ENCODE measurements around the gene ANKUB1.

ANKUB1 gene

DNA sequence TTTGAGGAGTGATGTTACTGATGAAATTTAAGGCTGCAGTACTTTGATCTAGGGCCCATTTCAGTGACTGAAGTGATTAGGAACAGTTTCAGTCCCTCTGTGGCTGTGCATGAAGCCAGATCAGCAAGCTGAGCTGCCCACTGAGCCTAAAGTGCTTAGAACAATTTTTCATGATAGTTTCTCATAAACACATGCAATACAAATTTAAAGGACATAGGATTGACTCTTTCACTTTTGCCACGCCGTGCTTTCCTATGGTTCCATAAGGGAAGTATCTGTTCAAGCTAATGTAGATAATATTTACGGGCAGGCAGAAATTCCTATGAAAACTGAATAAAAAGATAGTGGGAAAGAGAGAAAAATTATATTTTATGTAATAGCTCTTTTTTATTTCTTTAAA, 10.6 kb downstream of the ANKUB1 start:
- Histone ChIP-seq H3K36me3 (no peaks in the 10 kb centered on the region), H3K27me3 (no peaks in the 10 kb centered on the region), H3K4me3 (no peak overlapping the region; a peak in 1 of 20 replicates), H4K20me1 (no peaks in the 10 kb centered on the region), H3K9me3 (replicated peaks in 1 of 11) (0 out of 22 replicates have a peak, but pooled peaks cover 0 to 4% (median 0%) of the 10 kb centered on the region in 11 experiments), H3K4me2 (peak overlapping the region; percentile 28 to 91 (median 67); a peak in 18 of 22 replicates), H3K9ac (peak overlapping the region in 3 of 11 experiments; percentile 36 to 54 (median 45); a peak in 4 of 22 replicates), H3K4me1 (peaks cover 7 to 52% (median 22%) of the 10 kb centered on the region in 10 experiments; a peak in 19 of 20 replicates), H3K27ac (peak overlapping the region in 7 of 11 experiments; percentile 41 to 87 (median 67); a peak in 12 of 22 replicates)
- no peak for TF ChIP-seq Cebpa-rat (IDR thresholded peaks at IDR 0.05)

DNA sequence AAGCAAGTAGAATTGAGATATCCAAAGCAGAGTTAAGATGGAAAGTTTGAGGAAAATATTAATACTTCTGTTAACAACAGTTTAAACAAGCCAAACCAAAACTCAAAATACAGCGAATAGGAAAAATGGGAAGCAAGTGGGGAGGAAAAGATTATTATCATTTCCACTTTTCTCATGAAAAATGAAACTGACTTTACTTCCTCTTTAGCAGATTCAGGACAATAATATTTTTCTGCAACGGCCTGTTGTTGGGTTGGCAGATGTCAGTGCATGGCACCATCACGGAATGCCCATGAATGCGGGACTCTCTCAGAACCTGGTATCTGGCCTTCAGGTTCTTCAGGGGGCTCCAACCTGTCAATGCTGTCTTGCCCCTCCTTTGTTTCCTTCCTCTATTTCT, 11.1 kb downstream of the ANKUB1 start:
- peak overlapping the region in 3 of 11 experiments; percentile 54 to 66 (median 54); a peak in 3 of 22 replicates for H3K9ac ChIP-seq
- peak overlapping the region; percentile 28 to 91 (median 67); a peak in 20 of 22 replicates for H3K4me2 ChIP-seq
- H3K27ac ChIP-seq: peak overlapping the region in 8 of 11 experiments; percentile 23 to 87 (median 64); a peak in 13 of 22 replicates

DNA sequence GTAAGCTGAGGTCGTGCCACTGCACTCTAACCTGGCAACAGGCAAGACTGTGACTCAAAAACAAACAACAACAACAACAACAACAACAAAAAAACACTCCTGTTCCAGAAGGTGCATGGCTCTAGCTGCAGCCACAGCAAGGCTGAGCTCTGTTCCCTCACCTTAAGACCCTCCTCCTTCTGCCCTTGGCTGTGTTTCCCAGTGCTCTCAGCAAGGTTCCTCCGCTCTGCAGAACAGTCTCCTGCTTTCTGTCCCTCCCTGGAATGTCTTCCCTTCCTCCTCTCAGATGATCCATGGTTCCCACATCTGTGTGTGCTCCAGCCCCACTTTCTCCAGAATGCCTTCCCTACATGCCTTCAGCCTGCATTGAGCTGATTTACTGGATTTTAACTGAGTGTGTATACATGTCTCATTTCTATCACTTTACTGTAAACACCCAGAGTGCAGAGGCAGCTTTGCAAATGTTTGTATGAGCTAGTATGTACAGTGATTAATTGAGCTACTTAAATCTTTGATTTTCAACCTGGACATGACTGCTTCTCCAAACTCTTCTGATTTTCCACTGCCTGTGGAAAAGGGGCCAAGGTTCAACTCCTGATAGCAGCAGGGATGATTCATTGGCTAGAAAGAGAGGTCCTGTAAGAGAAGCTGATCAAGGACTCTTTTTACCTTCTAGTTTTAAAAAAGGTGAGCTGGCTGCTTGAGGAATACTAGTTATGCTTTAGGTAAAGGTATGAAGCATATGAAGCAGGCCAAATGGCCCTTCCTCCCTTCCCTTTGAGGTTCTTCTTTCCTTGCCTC, 14.7 kb downstream of the ANKUB1 start:
- Histone ChIP-seq H3K9ac (no peak overlapping the region), H3K27ac (no peak overlapping the region), H3K4me3 (no peak overlapping the region), H4K20me1 (no peaks in the 10 kb centered on the region), H3K4me2 (no peak overlapping the region), H3K4me1 (peaks cover 7 to 31% (median 14%) of the 10 kb centered on the region in 10 experiments; a peak in 19 of 20 replicates), H3K36me3 (no peaks in the 10 kb centered on the region), H3K27me3 (no peaks in the 10 kb centered on the region), H3K9me3 (replicated peaks in 1 of 11) (no peaks in the 10 kb centered on the region)
- TF ChIP-seq Cebpa-rat (IDR thresholded peaks at IDR 0.05): no peak

More for the DNA sequence above, 11.1 kb downstream of the ANKUB1 start:
- TF ChIP-seq Cebpa-rat (IDR thresholded peaks at IDR 0.05): no peak
- Histone ChIP-seq H4K20me1 (no peaks in the 10 kb centered on the region), H3K36me3 (no peaks in the 10 kb centered on the region), H3K4me1 (peaks cover 7 to 52% (median 22%) of the 10 kb centered on the region in 10 experiments; a peak in 19 of 20 replicates), H3K9me3 (replicated peaks in 1 of 11) (0 out of 22 replicates have a peak, but pooled peaks cover 0 to 4% (median 0%) of the 10 kb centered on the region in 11 experiments), H3K4me3 (no peak overlapping the region; a peak in 1 of 20 replicates), H3K27me3 (no peaks in the 10 kb centered on the region)

DNA sequence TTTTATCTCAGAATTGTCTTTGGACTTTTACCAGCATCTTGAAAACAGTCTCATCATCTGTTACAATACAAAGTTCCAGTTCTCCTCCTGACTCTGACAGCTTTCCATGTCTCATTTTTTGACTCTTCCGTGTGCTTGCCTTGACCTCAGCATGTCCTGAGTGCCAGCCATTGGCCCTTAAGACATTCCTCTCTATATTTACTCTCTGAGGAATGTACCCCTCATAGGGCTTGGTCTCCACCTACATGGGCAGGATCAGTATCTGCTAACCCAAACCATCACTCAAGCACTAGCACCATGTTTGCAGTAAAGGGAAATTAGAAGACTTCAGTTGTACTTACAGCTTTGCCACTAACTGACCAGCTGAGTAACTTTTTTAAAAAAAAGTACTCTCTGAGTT, 16.2 kb downstream of the ANKUB1 start:
- H3K9ac ChIP-seq: no peak overlapping the region
- TF ChIP-seq Cebpa-rat (IDR thresholded peaks at IDR 0.05): no peak
- H4K20me1 ChIP-seq: no peaks in the 10 kb centered on the region
- H3K27ac ChIP-seq: no peak overlapping the region
- H3K4me2 ChIP-seq: no peak overlapping the region
- H3K27me3 ChIP-seq: no peaks in the 10 kb centered on the region
- H3K4me3 ChIP-seq: no peak overlapping the region
- peaks cover 1 to 17% (median 7%) of the 10 kb centered on the region in 10 experiments; a peak in 18 of 20 replicates for H3K4me1 ChIP-seq
- H3K36me3 ChIP-seq: no peaks in the 10 kb centered on the region
- H3K9me3 ChIP-seq (replicated peaks in 1 of 11): no peaks in the 10 kb centered on the region

DNA sequence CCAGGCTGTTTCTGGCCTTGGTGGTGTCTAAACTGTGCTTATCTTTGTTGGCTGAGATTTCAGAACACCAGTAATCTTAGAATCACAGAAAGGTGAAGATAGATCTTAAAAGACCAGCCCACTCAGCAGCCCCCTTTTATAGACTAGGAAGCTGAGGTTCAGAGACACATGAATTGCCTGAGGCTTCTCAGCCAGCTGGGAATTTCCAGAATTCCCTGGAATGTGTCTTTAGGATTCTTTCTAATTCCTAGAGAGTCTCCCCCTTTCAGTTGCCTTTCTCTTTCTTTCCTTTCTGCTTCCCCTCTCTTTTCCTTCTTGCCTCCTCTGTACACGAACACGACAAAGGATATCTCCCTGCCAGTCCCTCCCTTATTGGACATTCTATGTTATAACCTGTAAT, 19.5 kb downstream of the ANKUB1 start:
- no peaks in the 10 kb centered on the region for H3K36me3 ChIP-seq
- no peaks in the 10 kb centered on the region for H4K20me1 ChIP-seq
- H3K9me3 ChIP-seq (replicated peaks in 1 of 11): no peaks in the 10 kb centered on the region
- no peak overlapping the region for H3K4me3 ChIP-seq
- H3K27me3 ChIP-seq: no peaks in the 10 kb centered on the region
- no peak overlapping the region for H3K27ac ChIP-seq
- H3K4me1 ChIP-seq: no peaks in the 10 kb centered on the region
- H3K4me2 ChIP-seq: no peak overlapping the region
- H3K9ac ChIP-seq: no peak overlapping the region
- no peak for TF ChIP-seq Cebpa-rat (IDR thresholded peaks at IDR 0.05)

DNA sequence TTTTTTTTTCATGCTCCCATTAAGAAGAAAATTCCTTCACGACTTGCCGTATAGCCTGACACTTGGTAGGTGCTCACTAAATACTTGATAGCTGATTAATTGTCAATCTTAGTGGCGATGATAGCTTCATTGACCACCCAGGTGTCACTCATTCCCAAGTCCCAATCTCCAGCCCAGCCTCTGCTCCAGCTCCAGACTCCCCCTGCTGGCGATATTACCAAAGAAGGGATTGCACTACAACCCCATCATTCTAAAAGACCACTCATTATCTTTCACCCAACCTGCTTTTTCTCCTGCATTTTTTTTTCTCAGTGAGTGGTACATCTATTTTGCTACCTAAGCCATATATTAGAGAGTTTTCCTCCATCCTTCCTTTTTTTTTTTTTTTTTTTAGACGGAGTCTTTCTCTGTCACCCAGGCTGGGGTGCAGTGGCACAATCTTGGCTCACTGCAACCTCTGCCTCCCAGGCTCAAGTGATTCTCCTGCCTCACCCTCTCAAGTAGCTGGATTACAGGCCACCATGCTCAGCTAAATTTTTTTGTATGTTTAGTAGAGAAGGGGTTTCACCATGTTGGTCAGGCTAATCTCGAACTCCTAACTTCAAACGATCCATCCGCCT, 20.6 kb downstream of the ANKUB1 start:
- Histone ChIP-seq H3K4me3 (no peak overlapping the region), H3K36me3 (no peaks in the 10 kb centered on the region), H3K27ac (no peak overlapping the region), H3K9ac (no peak overlapping the region), H3K4me1 (no peaks in the 10 kb centered on the region), H3K4me2 (no peak overlapping the region), H3K9me3 (replicated peaks in 1 of 11) (no peaks in the 10 kb centered on the region), H3K27me3 (no peaks in the 10 kb centered on the region), H4K20me1 (no peaks in the 10 kb centered on the region)
- no peak for TF ChIP-seq Cebpa-rat (IDR thresholded peaks at IDR 0.05)

DNA sequence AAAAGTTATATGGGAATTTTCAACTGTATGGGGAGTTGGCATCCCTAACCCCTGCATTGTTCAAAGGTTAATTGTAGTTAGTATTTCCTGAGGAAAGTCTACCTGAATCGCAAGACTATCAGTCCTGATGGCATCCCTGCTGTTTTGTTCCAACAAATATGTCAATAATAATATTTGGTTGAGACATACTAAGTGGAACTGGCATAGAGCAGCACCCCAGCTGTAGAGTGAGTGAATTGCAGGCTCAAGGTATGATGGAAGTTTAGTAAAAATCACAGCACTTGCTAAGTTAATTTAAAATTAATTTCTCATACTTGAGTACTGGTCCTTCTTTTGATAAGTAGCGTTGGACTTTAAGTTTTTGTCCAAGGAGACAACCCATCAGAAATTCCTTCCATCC, 22.1 kb downstream of the ANKUB1 start:
- H3K9ac ChIP-seq: no peak overlapping the region
- no peaks in the 10 kb centered on the region for H3K27me3 ChIP-seq
- H3K4me3 ChIP-seq: no peak overlapping the region
- no peak overlapping the region for H3K27ac ChIP-seq
- 0 out of 20 replicates have a peak, but pooled peaks cover 0 to 6% (median 0%) of the 10 kb centered on the region in 10 experiments for H3K4me1 ChIP-seq
- H3K36me3 ChIP-seq: no peaks in the 10 kb centered on the region
- H4K20me1 ChIP-seq: no peaks in the 10 kb centered on the region
- H3K4me2 ChIP-seq: no peak overlapping the region
- no peak for TF ChIP-seq Cebpa-rat (IDR thresholded peaks at IDR 0.05)
- no peaks in the 10 kb centered on the region for H3K9me3 ChIP-seq (replicated peaks in 1 of 11)

DNA sequence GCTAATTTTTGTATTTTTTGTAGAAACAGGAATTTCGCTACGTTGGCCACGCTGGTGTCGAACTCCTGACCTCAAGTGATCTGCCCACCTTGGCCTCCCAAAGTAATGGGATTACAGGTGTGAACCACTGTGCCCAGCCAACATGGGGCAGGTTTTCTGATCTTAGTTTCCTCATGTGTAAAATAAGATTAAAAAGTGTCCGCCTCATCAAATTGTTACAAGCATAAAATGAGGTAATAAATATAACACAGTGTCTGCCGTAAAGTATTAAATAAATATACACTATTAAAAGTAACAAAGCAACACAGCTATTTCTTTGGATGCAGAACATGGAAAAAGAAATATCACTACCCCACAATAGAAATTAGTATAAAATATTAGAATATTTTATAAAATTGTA, 23.6 kb downstream of the ANKUB1 start:
- Histone ChIP-seq H3K9ac (no peak overlapping the region), H3K4me2 (no peak overlapping the region), H3K27me3 (no peaks in the 10 kb centered on the region), H3K27ac (no peak overlapping the region), H3K4me3 (no peak overlapping the region), H3K4me1 (0 out of 20 replicates have a peak, but pooled peaks cover 0 to 6% (median 0%) of the 10 kb centered on the region in 10 experiments), H3K9me3 (replicated peaks in 1 of 11) (no peaks in the 10 kb centered on the region), H4K20me1 (no peaks in the 10 kb centered on the region), H3K36me3 (no peaks in the 10 kb centered on the region)
- TF ChIP-seq Cebpa-rat (IDR thresholded peaks at IDR 0.05): no peak

DNA sequence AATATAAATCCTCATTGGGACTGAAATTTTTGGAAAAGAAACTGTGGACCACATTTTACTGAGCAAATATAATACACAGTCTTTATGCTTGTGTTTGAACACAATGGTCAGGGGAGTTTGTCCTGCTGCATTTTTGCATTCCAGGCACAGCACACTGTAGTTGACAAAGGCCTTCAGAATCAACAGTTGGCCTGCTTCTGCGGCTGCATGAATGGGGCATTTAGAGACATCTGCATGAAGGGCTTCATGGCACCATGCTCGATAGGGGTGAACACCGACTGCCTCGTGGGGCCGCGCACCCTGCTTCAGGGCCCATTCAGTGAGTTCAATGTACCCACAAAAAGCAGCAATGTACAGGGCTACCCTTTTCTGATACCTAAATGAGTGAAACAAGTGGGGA, 24.6 kb downstream of the ANKUB1 start:
- no peaks in the 10 kb centered on the region for H3K27me3 ChIP-seq
- H3K9ac ChIP-seq: no peak overlapping the region
- H3K4me1 ChIP-seq: 0 out of 20 replicates have a peak, but pooled peaks cover 0 to 6% (median 0%) of the 10 kb centered on the region in 10 experiments
- H3K36me3 ChIP-seq: no peaks in the 10 kb centered on the region
- no peak overlapping the region for H3K4me3 ChIP-seq
- H4K20me1 ChIP-seq: no peaks in the 10 kb centered on the region
- H3K4me2 ChIP-seq: no peak overlapping the region
- no peaks in the 10 kb centered on the region for H3K9me3 ChIP-seq (replicated peaks in 1 of 11)
- TF ChIP-seq Cebpa-rat (IDR thresholded peaks at IDR 0.05): no peak
- no peak overlapping the region for H3K27ac ChIP-seq
